HG02642 (cell line): ENCODE results near the gene PLIN4.
"Not testable (repeated sequence)": the region's sequence is repeated elsewhere in the genome, so short reads cannot be mapped to it uniquely, and the experiment has no call there.

Experiments used
- ATAC-seq: cut with Tn5 transposase; IDR thresholded peaks from one replicate; pipeline ENCODE4 v1.9.1; 2021; ENCODE audit warnings: mild to moderate bottlenecking; ENCODE audit not compliant: unreplicated experiment, poor library complexity

Gene PLIN4

DNA sequence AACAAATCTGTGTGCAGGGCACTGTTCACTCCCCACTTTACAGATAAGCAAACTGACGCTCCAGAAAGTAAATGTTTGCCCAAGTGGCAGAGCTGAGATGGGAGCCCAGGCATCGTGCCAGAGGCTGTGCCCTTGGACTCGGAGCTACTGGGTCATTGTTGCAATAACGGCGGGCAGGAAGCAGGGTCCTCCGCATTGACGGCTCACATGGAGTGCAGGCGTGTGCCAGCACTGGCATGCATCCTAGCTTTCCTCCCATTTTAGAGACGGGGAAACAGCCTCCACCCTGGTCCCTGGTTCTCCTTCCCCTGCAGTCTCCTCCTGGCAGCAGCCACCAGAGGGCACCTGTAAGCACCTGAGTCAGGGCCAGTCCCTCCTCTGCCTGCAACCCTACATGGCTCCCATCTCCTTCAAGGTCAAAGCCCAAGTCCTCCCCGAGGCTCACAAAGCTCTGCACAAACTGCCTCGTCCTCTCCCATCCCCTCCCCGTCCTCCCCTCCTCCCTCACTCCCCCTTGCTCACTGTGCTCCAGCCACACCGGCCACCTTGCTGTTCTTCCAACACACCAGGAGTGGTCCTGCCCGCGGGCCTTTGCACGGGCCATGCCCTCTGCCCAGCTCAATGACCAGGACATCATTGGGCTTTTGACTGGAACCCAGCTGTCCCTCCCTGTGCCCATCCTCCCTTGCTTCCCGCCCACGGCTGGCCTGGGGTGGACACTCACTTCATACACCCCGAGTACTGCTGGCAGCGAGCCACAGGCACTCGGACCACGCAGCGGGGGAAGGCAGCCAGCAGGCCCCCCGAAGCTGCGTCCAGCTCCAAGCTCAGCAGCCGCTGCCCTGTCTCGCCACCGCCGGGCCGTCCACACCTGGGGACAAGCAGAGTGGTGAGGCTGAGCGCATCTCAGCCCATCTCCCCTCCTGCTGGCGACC lies 29.3 kb upstream of the PLIN4 start:
- ATAC-seq = no peak

DNA sequence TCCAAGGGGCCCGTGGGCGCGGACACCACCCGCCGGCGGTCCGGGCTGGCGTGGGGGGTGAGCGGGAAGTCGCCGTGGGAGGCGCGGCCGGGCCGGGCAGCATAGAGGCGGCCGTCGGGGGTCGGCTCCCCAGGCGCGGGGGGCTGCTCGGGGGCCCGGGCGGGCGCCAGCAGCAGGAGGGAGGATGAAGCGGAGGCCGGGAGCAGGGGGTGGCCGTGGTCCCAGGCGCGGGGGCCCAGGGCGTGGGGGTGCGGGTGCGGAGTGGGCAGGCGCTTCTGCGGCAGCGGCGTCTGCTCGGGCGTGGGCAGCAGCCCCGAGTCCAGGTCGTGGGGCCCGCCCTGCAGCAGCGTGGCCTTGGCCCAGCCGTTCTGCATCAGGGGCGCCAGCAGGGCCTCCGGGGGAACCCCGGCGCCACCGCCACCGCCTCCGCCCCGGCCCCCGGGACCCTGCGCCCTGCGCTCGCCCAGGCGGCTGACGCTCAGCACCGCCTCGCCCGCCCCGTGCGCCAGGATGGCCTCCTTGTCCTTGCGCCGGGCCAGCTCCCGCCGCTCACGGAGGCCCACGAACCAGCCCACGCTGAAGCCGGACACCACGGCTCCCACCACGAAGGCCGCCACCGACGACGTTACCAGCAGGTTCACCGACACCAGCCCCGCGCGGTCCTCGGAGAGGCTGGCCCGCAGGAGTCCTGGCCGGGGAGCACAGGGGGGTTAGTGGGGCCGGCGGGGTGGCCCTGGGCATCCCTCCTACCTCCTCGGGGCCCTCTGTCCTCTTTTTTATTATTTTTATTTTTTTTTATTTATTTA lies 25.8 kb upstream of the PLIN4 start:
- ATAC-seq = no peak

DNA sequence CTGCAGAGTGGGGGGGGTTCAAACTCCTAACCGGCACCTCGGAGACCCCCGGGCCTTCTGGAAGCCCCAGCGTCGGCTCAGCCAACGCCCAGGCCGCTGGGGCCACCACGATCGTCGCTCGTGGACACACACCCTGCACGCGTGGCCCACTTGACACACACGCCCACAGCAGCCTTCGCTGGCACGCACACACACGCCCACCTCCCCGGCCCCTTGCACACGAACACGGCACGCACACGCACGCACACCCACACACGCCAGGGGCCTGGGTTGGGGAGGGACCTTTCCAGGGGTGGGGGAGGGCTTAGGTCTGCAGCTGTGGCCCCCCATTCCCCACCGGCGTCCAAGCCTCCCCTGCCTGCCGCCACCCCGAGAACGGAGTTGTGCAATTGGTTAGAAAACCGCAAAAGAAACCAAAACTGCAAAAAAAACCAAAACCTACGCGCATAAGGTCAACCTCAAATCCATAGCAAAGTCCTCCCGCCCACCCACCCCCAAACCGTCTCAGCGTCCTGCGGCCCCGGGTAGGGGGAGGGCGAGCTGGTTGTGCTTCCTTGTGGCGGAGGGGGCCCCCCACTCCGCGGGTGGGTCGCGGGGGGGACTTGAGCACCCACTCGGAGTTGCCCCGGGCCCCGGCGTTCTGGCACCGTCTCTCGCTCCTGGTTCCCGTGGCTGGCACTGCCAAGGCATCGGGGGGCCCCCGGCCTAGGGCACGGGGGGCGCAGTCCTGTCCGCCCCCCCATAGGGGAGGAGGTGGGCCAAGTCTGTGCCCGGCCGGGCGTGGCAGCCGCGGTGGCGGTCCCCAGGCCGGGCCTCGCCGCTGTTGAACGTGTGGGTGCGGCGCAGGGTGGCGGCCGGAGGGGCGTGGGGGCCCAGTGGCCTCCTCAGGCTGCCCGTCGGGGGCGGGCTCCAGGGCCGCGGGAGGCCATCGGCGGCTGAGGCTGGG lies 24.9 kb upstream of the PLIN4 start:
- ATAC-seq = no peak

- not testable (repeated sequence) for ATAC-seq
These were observed 23.5 kb upstream of the PLIN4 start for GRCh38 chr19:4541806-4542145.

DNA sequence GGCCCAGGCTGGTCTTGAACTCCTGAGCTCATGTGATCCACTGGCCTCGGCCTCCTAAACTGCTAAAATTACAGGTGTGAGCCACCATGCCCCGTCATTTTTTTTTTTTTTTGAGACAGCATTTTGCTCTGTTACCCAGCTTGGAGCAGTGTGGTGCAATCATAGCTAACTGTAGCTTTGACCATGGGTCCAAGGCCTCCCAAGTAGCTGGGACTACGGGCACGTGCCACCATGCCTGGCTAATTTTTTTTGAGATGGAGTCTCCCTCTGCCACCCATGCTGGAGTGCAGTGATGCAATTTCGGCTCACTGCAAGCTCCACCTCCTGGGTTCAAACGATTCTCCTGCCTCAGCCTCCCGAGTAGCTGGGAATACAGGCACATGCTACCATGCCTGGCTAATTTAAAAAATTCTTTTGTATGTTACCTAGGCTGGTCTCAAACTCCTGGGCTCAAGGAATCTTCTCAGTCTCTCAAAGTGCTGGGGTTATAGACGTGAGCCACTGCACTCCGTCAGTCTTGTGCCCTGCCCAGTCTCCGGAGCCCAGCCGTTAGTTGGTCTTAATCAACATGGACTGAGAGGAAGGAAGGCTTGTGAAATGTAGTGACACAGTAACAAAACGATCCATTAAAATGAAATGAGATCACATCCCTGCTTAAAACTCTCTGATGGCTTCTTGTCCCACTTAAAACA lies 23.0 kb upstream of the PLIN4 start:
- no peak for ATAC-seq

DNA sequence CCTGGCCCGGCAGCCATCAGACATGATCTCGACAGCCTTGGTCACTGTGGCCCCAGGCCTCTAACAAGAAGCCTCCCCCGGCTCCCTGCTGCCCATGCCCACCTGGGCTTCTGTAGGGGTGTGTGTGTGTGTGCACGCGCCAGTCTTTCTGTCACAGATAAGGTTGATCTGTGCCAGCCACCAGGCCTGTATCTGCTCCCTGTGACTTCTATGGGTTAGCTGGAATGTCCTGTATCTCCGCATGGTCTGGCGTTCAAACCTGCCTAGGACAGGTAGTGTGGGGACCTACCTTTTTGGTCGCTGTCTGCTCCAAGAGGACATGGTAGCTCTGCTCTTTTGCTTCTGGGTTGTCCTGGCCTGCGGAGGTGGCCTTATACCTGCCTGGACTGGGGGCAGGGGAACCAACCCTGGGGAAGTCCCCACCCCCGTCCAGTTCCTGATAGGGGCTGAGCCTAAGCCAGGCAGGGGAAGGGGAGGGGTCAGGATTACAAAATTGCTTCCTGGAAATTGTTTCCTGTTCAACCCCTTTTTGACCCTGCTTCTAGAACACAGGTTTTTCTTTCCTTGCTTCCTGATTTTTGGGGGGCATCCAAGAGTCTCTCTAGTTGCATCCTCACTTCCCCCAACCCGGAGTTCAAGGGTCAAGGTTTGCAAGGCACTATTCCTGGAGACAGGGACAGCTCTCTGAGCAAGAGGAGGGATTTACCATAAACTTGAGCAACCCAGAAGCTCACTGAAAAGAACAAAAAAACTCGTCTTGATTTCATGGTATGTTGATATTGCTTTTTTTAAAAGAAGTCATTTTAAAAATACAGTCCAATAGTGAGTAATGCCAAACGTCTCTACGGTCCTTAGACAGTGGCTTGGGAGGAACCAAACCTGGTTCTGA lies 21.7 kb upstream of the PLIN4 start, which contains the start of gene LRG1:
Gene LRG1 (minus strand): TSS at position 344 of the 889 bp plus-strand sequence. CDS start 23 bp downstream, at position 321.
- ATAC-seq = no peak

DNA sequence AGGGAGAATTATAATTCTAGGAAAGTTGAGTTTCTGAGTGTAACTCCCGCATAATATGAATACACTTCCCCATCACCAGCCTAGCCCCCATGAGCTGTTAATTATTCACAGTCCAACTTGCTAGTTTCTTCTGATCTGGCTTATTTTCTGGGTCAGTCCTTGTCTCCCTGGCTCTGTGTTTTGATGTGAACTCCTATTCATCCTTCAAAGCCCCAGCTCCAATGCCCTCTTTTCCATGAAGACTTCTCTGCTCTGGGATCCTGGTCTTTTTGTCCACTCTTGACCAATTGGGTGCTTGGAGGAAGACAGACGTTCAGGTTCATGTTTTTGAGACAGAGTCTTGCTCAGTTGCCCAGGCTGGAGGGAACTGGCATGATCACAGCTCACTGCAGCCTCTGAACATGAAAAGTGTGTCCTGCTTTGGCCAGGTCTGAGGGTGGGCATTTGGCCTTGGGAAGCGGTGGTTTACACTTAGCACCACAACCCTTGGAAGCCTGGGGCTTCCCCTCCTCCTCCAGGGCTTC lies 20.9 kb upstream of the PLIN4 start:
- no peak for ATAC-seq

DNA sequence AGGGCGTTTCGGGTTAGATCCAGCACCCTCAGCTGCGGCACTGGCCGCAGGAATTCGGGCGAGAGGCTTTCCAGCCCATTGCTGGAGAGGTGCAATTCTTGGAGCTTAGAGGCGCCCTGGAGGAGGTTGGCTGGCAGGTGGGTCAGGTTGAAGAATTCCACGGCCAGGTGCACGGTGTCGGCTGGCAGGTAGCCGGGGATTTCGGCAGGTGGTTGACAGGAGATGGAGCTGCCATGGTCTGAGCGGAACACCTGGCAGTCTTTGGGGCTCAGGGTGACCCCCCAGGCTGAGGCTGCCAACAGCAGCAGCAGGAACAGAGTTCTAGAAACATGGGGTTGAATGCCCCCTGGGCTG lies 20.3 kb upstream of the PLIN4 start:
- no peak for ATAC-seq

- ATAC-seq = no peak
These were observed 19.8 kb upstream of the PLIN4 start for GRCh38 chr19:4537953-4538600.

DNA sequence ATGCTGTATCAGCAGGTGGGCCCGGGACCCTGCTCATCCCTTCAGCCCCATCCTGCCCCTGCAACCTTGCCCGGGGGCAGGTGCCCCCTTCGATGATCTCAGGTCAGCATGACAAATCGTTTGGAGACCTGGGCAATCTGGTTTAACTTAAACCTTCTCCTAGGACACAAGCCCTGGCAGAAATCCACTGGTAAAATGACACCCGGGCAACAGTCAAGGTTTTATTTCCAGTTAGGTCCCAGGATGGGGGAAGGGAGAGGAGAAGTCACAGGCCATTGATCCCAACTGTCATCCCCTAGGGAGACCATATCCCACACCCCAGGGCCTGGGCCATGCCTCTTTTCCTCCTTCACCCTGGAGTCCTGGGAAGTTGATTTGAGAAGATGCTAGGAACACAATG lies 18.5 kb upstream of the PLIN4 start:
- ATAC-seq = no peak

- no peak for ATAC-seq
These were observed 16.8 kb upstream of the PLIN4 start, which contains the start of gene PLIN5 for GRCh38 chr19:4534836-4535658. TSS of gene PLIN5 (minus strand) at chr19:4535224. CDS start at chr19:4534074, 1,150 bp downstream.

DNA sequence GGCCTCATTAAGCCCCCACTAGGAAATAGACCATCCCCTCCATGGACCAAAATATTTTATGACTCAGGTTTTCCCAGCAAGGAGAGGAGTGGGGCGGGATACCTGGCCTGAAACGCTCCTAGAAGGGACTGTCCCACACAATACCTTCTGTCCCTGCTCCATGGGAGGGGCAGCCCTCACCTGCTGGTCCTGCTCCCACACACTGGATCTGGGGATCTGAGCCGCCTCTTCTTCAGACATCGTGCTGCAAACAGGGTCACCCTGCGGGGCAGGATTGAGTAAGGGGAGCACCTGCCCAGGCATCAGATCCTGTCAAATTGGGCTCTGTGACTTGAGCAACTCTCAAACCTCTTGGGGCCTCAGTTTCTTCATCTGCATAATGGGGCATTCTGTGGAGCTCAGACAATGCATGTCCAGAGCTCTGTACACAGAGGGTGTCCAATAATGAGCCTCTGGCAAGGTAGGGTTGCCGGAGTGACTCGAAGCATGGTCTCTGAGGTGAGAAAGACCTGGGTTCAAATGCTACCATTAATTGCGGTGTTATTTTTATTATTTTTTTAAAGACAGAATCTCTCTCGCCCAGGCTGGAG lies 15.6 kb upstream of the PLIN4 start:
- ATAC-seq = no peak

GRCh38 chr19:4533334-4533733 lies 15.0 kb upstream of the PLIN4 start:
- ATAC-seq = no peak

DNA sequence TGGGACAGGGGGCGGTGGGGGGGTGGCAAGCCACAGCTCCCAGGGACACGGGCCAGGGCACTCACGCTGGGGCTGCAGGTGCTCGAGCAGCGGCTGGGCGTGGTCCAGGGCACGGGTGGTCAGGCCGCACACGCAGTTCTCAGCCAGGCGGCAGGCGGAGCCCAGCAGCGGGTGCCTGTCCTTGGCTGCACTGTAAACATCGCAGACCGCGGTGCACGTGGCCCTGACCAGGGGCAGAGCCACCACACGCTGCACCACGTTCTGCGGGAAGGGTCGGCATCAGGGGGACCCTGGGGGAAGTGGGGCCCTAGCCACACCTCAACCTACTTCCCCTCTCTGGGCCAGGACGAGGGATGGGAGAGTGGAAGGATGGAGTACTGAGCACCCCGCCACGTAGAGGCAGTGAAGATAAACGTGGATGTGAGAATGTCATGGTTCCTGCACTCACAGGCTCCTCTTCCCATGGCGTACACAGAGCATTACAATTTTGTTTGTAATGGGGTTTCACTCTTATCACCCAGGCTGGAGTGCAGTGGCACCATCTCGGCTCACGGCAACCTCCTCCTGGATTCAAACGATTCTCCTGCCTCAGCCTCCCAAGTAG lies 13.4 kb upstream of the PLIN4 start:
- ATAC-seq = no peak

DNA sequence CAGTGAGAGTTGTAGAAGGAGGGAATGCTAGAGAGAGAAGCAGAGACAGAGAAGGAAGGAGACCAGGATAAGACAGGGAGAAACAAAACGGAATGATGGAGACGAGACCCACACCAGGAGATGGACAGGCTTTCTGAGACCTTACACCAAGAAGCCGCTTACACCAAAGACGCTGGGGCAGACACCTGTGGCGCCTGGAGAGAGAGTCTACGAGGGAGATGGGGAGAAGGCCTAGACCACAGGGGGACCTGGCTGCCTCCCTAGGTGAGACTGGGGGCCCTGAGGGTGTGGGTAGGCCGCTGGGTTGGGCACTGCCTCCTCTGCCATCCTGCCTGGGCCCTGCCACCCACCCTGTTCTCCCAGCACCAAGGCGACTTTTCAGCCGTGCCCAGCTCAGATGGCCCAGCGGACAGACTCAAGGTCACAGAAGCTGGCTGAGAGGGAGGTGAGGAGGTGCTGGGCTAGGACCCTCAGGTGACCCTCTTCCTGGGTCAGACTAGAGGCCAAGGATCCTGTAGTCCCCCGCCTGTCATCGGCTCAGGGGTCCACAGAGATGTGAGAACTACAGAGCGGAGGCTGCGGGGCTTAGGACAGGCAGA lies 11.7 kb upstream of the PLIN4 start:
- no peak for ATAC-seq

GRCh38 chr19:4528843-4529242 lies 10.6 kb upstream of the PLIN4 start:
- no peak for ATAC-seq
